Activated CD4-positive, alpha-beta T cell treated with anti-CD3 and anti-CD28 coated beads, Interleukin-2, amount 10 ng/mL, durations not matched to agents 24 days and 14 days (primary cell): ENCODE results near the gene ATE1. TPM values are rescaled to one million over a fixed set of nuclear protein-coding genes. Genes with fewer than 3 reads are reported as not detected.
A peak's percentile ranks its signal among the peaks of the same experiment; 100 is the strongest.
"Not testable (repeated sequence)": the region's sequence is repeated elsewhere in the genome, so short reads cannot be mapped to it uniquely, and the experiment has no call there.

Experiments
- DNase-seq: peaks from one replicate; pipeline ENCODE4 v3.0.0; 2022
- H3K27ac Mint-ChIP-seq: one replicate; pipeline ENCODE4 v1.8.0; 2022; ENCODE audit warnings: mild to moderate bottlenecking, mixed read lengths
- H3K27me3 Mint-ChIP-seq: one replicate; pipeline ENCODE4 v1.8.0; 2022; ENCODE audit warnings: mixed read lengths
- H3K36me3 Mint-ChIP-seq: one replicate; pipeline ENCODE4 v1.8.0; 2022; ENCODE audit warnings: low read depth, mild to moderate bottlenecking, mixed read lengths
- H3K4me1 Mint-ChIP-seq: one replicate; pipeline ENCODE4 v1.8.0; 2021; ENCODE audit warnings: mixed read lengths
- H3K4me3 Mint-ChIP-seq: one replicate; pipeline ENCODE4 v1.8.0; 2022; ENCODE audit warnings: mild to moderate bottlenecking, moderate library complexity, mixed read lengths
- H3K9me3 Mint-ChIP-seq: one replicate; pipeline ENCODE4 v1.8.0; 2021; ENCODE audit warnings: mixed read lengths
- intact Hi-C: fragments of 100-400 bp; cut with micrococcal nuclease; formaldehyde crosslinking; loops from one replicate; pipeline ENCODE4 v1.15.1; 2023
- total RNA-seq: library from RNA; stranded (reverse); gene quantifications from 2 replicates; pipeline ENCODE4 v1.2.3, GENCODE V29; 2022

The ATE1 gene
- total RNA-seq, 1 donor from 2014 or later: 39.1 TPM

DNA sequence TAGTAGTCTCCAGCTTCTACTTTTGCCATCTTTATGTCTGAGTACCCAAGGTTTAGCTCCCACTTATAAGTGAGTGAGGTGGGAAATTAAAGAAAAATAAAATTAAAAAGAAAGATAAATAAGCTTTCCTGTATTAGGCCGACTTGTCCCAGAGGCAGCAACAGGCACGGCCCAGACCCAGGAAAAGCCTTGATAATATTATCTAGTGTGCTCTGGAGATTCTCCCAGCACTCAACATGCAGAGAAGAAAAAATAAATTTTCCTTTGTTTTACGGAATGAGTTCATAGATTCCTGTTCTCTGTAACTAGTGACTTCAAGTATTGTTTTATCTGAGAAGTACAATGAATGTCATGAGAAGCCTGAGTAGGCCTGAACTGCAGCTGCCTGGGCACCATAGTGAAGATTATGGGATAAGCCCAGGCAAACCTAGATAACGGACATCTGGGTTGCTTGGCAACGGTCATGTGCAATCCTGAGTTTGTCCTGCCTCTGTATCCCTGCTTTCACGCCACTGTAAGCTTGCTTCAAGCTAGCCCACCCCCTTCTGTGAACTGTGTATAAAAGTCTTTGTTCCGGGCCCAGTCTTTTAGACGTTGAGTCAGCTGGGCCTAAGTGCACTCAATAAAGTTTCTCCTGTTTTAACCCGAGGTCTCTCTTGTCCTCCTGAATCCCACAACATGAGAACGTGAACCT lies 6.4 kb downstream of the ATE1 start:
- Mint-ChIP-seq H3K4me1 (peaks cover 10% of the 10 kb centered on the region), H3K36me3 (peaks cover 35% of the 10 kb centered on the region), H3K4me3 (no peak overlapping the region), H3K9me3 (no peaks in the 10 kb centered on the region), H3K27ac (no peak overlapping the region), H3K27me3 (no peaks in the 10 kb centered on the region)
- intact Hi-C loops: loop anchor here (10.0 kb wide), 1 partner anchor 1083 kb away; the partner anchor contains the start of genes ACADSB and IKZF5
- no peak for DNase-seq

GRCh38 chr10:121919666-121920065 lies 8.2 kb downstream of the ATE1 start:
- Mint-ChIP-seq H3K27ac (no peak overlapping the region), H3K36me3 (peaks cover 39% of the 10 kb centered on the region), H3K27me3 (no peaks in the 10 kb centered on the region), H3K9me3 (no peaks in the 10 kb centered on the region), H3K4me1 (peaks cover 9% of the 10 kb centered on the region), H3K4me3 (no peak overlapping the region)
- no peak for DNase-seq
- intact Hi-C loops: loop anchor here (10.0 kb wide), 1 partner anchor 1085 kb away; the partner anchor contains the start of genes ACADSB and IKZF5

DNA sequence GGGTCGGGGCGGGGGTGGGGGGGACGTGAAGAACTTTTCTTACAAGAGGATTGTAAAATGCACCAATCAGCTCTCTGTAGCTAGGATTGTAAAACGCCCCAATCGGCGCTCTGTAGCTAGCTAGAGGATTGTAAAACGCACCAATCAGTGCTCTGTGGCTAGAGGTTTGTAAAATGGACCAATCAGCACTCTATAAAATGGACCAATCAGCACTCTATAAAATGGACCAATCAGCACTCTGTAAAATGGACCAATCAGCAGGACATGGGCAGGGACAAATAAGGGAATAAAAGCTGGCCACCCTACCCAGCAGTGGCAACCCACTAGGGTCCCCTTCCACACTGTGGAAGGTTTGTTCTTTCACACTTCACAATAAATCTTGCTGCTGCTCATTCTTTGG lies 9.0 kb downstream of the ATE1 start:
- H3K4me3 Mint-ChIP-seq, DNase-seq, H3K27me3 Mint-ChIP-seq, intact Hi-C loops, H3K9me3 Mint-ChIP-seq, H3K27ac Mint-ChIP-seq: not testable (repeated sequence)
- peaks cover 11% of the 10 kb centered on the region for H3K4me1 Mint-ChIP-seq
- peaks cover 45% of the 10 kb centered on the region for H3K36me3 Mint-ChIP-seq

GRCh38 chr10:121914661-121915060 lies 13.2 kb downstream of the ATE1 start:
- intact Hi-C loops: no loop called here
- Mint-ChIP-seq H3K9me3 (no peaks in the 10 kb centered on the region), H3K4me1 (peaks cover 10% of the 10 kb centered on the region), H3K27me3 (no peaks in the 10 kb centered on the region), H3K4me3 (no peak overlapping the region), H3K36me3 (peaks cover 53% of the 10 kb centered on the region), H3K27ac (no peak overlapping the region)
- DNase-seq: no peak

- no peak overlapping the region for H3K4me3 Mint-ChIP-seq
- no peak overlapping the region for H3K27ac Mint-ChIP-seq
- intact Hi-C loops: no loop called here
- peaks cover 45% of the 10 kb centered on the region for H3K36me3 Mint-ChIP-seq
- H3K27me3 Mint-ChIP-seq: no peaks in the 10 kb centered on the region
- H3K9me3 Mint-ChIP-seq: no peaks in the 10 kb centered on the region
- H3K4me1 Mint-ChIP-seq: peaks cover 6% of the 10 kb centered on the region
- no peak for DNase-seq
Measured at GRCh38 chr10:121911421-121911697, 16.5 kb downstream of the ATE1 start.

- Mint-ChIP-seq H3K4me3 (no peak overlapping the region), H3K9me3 (no peaks in the 10 kb centered on the region), H3K36me3 (peaks cover 44% of the 10 kb centered on the region), H3K4me1 (peaks cover 6% of the 10 kb centered on the region), H3K27ac (peak overlapping the region; percentile 1), H3K27me3 (no peaks in the 10 kb centered on the region)
- no peak for DNase-seq
- intact Hi-C loops: no loop called here
Measured at GRCh38 chr10:121910673-121911420, 17.0 kb downstream of the ATE1 start.

- intact Hi-C loops: loop anchor here (5.0 kb wide), 2 partner anchors 168 to 958 kb away; no protein-coding TSS in a partner anchor
- peaks cover 19% of the 10 kb centered on the region for H3K36me3 Mint-ChIP-seq
- H3K27me3 Mint-ChIP-seq: no peaks in the 10 kb centered on the region
- H3K4me3 Mint-ChIP-seq: no peak overlapping the region
- H3K9me3 Mint-ChIP-seq: no peaks in the 10 kb centered on the region
- H3K27ac Mint-ChIP-seq: no peak overlapping the region
- H3K4me1 Mint-ChIP-seq: no peaks in the 10 kb centered on the region
- no peak for DNase-seq
Measured at GRCh38 chr10:121904888-121905287, 22.9 kb downstream of the ATE1 start.

DNA sequence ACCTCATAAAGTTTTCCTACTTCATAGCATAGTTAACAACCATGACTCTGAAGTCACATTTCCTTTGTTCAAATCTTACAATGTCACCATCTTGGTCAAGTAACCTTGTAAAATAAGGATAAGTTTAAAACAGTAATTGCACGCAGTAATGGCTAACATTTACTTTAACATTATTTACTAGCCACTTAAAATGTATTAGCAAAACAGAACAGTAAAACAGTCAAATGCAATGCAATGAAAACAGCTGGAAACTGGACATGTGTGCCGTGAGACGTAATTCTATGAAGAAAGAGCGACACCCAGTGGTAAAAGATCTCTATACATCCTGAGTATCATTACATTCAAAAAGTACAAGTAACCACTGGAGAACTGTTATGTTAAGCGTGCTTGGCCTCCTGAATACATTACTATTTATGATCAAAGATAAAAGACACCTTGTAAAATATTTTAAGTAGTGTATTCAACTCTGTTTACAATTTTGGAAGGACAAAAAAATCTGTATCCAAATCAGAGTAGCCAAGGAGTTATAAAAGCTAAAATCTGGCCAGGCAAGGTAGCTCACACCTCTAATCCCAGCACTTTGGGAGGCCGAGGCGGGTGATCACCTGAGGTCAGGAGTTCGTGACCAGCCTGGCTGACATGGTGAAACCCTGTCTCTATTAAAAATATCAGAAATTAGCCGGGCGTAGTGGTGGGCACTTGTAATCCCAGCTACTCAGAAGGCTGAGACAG lies 27.2 kb downstream of the ATE1 start:
- Mint-ChIP-seq H3K9me3 (no peaks in the 10 kb centered on the region), H3K4me3 (no peak overlapping the region), H3K27me3 (no peaks in the 10 kb centered on the region), H3K27ac (no peak overlapping the region), H3K36me3 (peaks cover 28% of the 10 kb centered on the region), H3K4me1 (no peaks in the 10 kb centered on the region)
- intact Hi-C loops: loop anchor here (5.0 kb wide), 2 partner anchors 163 to 953 kb away; no protein-coding TSS in a partner anchor
- peak; percentile 70 for DNase-seq

- intact Hi-C loops: loop anchor here (5.0 kb wide), 2 partner anchors 162 to 952 kb away; no protein-coding TSS in a partner anchor
- no peak for DNase-seq
- H3K4me3 Mint-ChIP-seq: no peak overlapping the region
- no peaks in the 10 kb centered on the region for H3K4me1 Mint-ChIP-seq
- H3K27me3 Mint-ChIP-seq: no peaks in the 10 kb centered on the region
- no peaks in the 10 kb centered on the region for H3K9me3 Mint-ChIP-seq
- H3K36me3 Mint-ChIP-seq: peaks cover 25% of the 10 kb centered on the region
- no peak overlapping the region for H3K27ac Mint-ChIP-seq
Measured at GRCh38 chr10:121899727-121900126, 28.1 kb downstream of the ATE1 start.

DNA sequence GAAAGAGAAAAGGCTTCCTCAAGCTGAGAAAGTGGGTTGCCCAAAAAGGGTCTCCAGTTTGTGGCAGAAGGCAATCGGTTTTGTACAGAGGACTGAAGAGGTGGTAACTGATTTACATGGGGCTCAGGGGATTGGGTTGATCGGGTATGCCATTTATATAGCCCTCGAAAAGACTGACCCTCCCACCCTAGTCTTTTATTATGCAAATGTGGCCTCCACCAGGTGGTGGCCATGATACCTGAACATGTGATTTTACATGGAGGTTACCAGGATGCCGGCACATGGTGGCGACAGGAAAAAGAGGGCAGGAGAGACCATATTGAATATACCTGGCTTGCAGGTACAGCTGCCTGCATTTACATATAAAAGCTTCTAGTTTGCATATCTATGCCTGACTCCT lies 36.7 kb downstream of the ATE1 start:
- peaks cover 19% of the 10 kb centered on the region for H3K36me3 Mint-ChIP-seq
- DNase-seq: no peak
- H3K27me3 Mint-ChIP-seq: no peaks in the 10 kb centered on the region
- H3K4me3 Mint-ChIP-seq: no peak overlapping the region
- intact Hi-C loops: no loop called here
- no peaks in the 10 kb centered on the region for H3K9me3 Mint-ChIP-seq
- peaks cover 2% of the 10 kb centered on the region for H3K4me1 Mint-ChIP-seq
- no peak overlapping the region for H3K27ac Mint-ChIP-seq

DNA sequence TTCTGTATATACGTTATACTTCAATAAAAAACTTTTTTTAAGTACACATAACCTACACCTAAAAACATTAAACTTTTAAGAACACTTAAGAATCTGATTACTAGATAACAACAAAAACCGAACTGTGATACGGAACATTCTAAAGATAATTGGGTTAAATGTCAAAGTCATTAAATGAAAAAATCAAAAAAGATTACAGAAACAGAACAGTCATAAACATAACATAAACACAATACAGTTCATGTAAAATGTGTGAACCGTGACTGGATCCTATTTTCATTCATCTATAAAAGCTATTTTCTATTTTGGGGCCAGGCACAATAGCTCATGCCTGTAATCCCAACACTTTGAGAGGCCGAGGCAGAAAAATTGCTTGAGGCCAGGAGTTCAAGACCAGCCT lies 38.6 kb downstream of the ATE1 start:
- DNase-seq: no peak
- intact Hi-C loops: loop anchor here (5.0 to 10.0 kb wide), 2 partner anchors 157 to 284 kb away; no protein-coding TSS in a partner anchor
- no peak overlapping the region for H3K4me3 Mint-ChIP-seq
- peaks cover 15% of the 10 kb centered on the region for H3K36me3 Mint-ChIP-seq
- H3K27me3 Mint-ChIP-seq: no peaks in the 10 kb centered on the region
- H3K9me3 Mint-ChIP-seq: no peaks in the 10 kb centered on the region
- H3K27ac Mint-ChIP-seq: no peak overlapping the region
- H3K4me1 Mint-ChIP-seq: peaks cover 2% of the 10 kb centered on the region

- Mint-ChIP-seq H3K27ac (no peak overlapping the region), H3K27me3 (no peaks in the 10 kb centered on the region), H3K36me3 (peaks cover 5% of the 10 kb centered on the region), H3K4me3 (no peak overlapping the region), H3K9me3 (no peaks in the 10 kb centered on the region), H3K4me1 (peaks cover 2% of the 10 kb centered on the region)
- intact Hi-C loops: loop anchor here (1.0 to 10.0 kb wide), 4 partner anchors 63 to 944 kb away; no protein-coding TSS in a partner anchor
- peak; percentile 83 for DNase-seq
Measured at GRCh38 chr10:121886997-121887622, 40.7 kb downstream of the ATE1 start.

- intact Hi-C loops: loop anchor here (2.0 to 10.0 kb wide), 3 partner anchors 154 to 943 kb away; no protein-coding TSS in a partner anchor
- no peaks in the 10 kb centered on the region for H3K27me3 Mint-ChIP-seq
- H3K9me3 Mint-ChIP-seq: no peaks in the 10 kb centered on the region
- no peak for DNase-seq
- no peak overlapping the region for H3K27ac Mint-ChIP-seq
- peaks cover 6% of the 10 kb centered on the region for H3K36me3 Mint-ChIP-seq
- no peak overlapping the region for H3K4me3 Mint-ChIP-seq
- peaks cover 2% of the 10 kb centered on the region for H3K4me1 Mint-ChIP-seq
Measured at GRCh38 chr10:121886181-121886580, 41.6 kb downstream of the ATE1 start.
